Right atrium auricular region (tissue), 2 donors: ENCODE measurements around the gene CCDC142. TPM values are rescaled to one million over a fixed set of nuclear protein-coding genes. Genes with fewer than 3 reads are reported as not detected.

Source experiments
- DNase-seq: peaks from one replicate; pipeline ENCODE4 v3.0.0-alpha.2; 2019; ENCODE audit warnings: low spot score
- H3K27ac ChIP-seq, 2 donors: fragments of 200-600 bp; sonication (generic); 1 replicate in 1 of 2; 2 replicates in 1 of 2; pipeline ENCODE4 v1.5.1; 2016 to 2019
- H3K27me3 ChIP-seq, 2 donors: fragments of 200-600 bp; sonication (generic); one replicate each; pipeline versions ENCODE4 v1.5.1 to v1.6.0; 2017 to 2019
- H3K36me3 ChIP-seq: fragments of 200-600 bp; sonication (generic); one replicate; pipeline ENCODE4 v1.5.1; 2016
- H3K4me1 ChIP-seq, 2 donors: fragments of 200-600 bp; sonication (generic); one replicate each; pipeline versions ENCODE4 v1.5.1 to v1.6.0; 2017 to 2019
- H3K4me3 ChIP-seq, 2 donors: fragments of 200-600 bp; sonication (generic); 1 replicate in 1 of 2; 2 replicates in 1 of 2; pipeline ENCODE4 v1.5.1; 2017 to 2019; ENCODE audit warnings: mild to moderate bottlenecking in 1 of 2, moderate library complexity in 1 of 2
- H3K9me3 ChIP-seq, 2 donors: fragments of 200-600 bp; sonication (generic); one replicate each; pipeline ENCODE4 v1.5.1; 2019
- total RNA-seq, 2 donors: library from RNA; depleted of rRNA; stranded (reverse); fragments of >200 nt; gene quantifications; one replicate each; pipeline ENCODE4 v1.1.0, GENCODE V29; 2016
- TF ChIP-seq, protein P1 (sequence below), 2 donors: fragments of 200-600 bp; sonication (generic); IDR thresholded peaks; one replicate each; pipeline ENCODE4 v1.5.1; 2019; ENCODE audit warnings: antibody characterized with exemption in 2 of 2

The CCDC142 gene
- total RNA-seq, 2 donors from 2014 or later, result 3.8 to 13.6 TPM

DNA sequence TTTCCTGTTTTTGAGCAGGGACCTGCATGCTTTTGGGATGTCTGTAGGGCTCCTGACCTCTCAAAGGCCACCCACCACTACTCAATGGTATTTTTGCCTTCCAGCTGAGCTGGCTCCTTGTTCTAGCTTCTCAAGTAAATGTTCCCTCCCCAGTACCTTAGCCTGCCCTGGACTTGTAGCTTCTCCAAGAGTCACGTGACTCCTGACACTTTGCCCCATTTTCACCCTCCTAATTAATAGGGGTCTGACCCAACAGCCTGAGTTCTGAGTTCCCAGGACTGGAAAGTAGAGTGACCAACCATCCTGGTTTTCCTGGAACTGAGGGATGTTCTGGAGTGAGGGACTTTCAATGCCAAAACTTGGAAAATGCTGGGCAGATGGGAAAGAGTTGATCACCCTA is 12.6 kb upstream of the CCDC142 start:
- no peak overlapping the region for H3K4me3 ChIP-seq
- no peaks in the 10 kb centered on the region for H3K9me3 ChIP-seq
- peaks cover 32% of the 10 kb centered on the region for H3K36me3 ChIP-seq
- no peak for DNase-seq
- H3K4me1 ChIP-seq, result peaks cover 0 to 29% of the 10 kb centered on the region in 2 donors
- TF ChIP-seq, protein P1, sequence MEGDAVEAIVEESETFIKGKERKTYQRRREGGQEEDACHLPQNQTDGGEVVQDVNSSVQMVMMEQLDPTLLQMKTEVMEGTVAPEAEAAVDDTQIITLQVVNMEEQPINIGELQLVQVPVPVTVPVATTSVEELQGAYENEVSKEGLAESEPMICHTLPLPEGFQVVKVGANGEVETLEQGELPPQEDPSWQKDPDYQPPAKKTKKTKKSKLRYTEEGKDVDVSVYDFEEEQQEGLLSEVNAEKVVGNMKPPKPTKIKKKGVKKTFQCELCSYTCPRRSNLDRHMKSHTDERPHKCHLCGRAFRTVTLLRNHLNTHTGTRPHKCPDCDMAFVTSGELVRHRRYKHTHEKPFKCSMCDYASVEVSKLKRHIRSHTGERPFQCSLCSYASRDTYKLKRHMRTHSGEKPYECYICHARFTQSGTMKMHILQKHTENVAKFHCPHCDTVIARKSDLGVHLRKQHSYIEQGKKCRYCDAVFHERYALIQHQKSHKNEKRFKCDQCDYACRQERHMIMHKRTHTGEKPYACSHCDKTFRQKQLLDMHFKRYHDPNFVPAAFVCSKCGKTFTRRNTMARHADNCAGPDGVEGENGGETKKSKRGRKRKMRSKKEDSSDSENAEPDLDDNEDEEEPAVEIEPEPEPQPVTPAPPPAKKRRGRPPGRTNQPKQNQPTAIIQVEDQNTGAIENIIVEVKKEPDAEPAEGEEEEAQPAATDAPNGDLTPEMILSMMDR (IDR thresholded peaks at IDR 0.05), result no peak
- no peak overlapping the region for H3K27ac ChIP-seq
- H3K27me3 ChIP-seq, result peaks cover 17 to 21% of the 10 kb centered on the region in 2 donors

DNA sequence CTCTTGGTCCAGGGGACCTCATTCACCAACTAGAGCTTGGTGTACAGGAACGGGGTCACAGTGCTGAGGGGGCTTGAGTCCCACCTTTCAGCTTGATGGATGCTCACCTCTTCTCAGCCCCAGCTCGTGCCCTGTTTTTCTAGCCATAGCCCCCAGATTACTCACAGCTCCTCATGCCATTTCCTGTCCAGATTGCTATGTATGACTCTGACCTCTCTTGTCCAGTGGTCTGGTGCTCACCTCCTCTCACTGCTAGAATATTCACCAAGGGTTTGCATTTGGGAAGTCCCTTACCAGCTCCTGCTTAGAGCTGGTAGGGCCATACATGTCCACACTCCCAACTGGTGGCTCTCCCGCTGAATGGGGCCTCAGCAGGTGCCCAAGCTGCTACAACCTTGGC is 10.7 kb upstream of the CCDC142 start:
- no peak overlapping the region for H3K27ac ChIP-seq
- H3K4me1 ChIP-seq, result peaks cover 0 to 14% of the 10 kb centered on the region in 2 donors
- H3K36me3 ChIP-seq, result peaks cover 36% of the 10 kb centered on the region
- H3K9me3 ChIP-seq, result no peaks in the 10 kb centered on the region
- peaks cover 8 to 12% of the 10 kb centered on the region in 2 donors for H3K27me3 ChIP-seq
- TF ChIP-seq, protein P1 (IDR thresholded peaks at IDR 0.05), result no peak
- DNase-seq, result no peak
- H3K4me3 ChIP-seq, result no peak overlapping the region

DNA sequence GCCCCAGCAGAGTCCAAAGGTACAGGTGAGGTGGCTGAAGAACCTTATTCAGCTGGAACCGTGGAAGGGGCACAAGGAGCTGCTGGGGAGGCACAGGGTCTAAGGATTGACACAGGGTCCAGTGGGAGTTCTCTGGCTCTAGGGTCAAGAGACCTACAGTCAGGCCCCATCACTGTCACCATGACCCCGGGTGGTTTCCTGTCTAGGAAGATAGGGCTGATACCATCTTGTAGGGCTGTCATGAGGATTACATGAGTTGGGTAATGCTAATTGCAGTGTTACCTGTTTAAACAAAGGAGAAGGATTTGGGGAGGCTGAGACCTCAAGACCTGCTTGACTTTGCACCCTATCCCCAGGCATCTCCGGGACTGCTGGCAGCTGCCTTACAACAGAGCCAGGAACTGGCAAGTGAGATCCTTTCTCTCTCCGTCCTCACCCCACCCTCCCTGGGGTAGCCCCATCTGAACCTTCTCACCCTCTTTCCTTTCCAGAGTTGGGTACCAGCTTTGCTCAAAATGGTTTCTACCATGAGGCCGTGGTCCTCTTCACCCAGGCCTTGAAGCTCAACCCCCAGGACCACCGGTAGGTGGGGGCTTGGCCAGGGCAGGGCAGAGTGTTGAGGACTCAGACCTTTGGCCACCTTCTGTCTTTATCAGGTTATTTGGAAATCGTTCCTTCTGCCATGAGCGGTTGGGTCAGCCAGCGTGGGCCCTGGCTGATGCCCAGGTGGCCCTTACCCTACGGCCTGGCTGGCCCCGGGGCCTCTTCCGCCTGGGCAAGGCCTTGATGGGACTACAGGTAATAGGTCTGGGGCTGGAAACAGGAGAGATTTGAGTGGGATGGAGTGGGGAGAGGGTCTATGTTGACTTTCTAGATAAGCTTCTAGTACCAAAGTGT is 9.1 kb upstream of the CCDC142 start:
- Histone ChIP-seq H3K4me1 (no peaks in the 10 kb centered on the region), H3K9me3 (no peaks in the 10 kb centered on the region), H3K36me3 (peaks cover 40% of the 10 kb centered on the region), H3K27ac (no peak overlapping the region), H3K27me3 (no peaks in the 10 kb centered on the region), H3K4me3 (no peak overlapping the region)
- TF ChIP-seq, protein P1 (IDR thresholded peaks at IDR 0.05), result no peak
- no peak for DNase-seq

GRCh38 chr2:74489906-74490305 is 7.1 kb upstream of the CCDC142 start:
- TF ChIP-seq, protein P1 (IDR thresholded peaks at IDR 0.05), result no peak
- H3K4me1 ChIP-seq, result no peaks in the 10 kb centered on the region
- no peak overlapping the region for H3K27ac ChIP-seq
- no peak for DNase-seq
- no peaks in the 10 kb centered on the region for H3K9me3 ChIP-seq
- no peak overlapping the region for H3K4me3 ChIP-seq
- H3K27me3 ChIP-seq, result no peaks in the 10 kb centered on the region
- H3K36me3 ChIP-seq, result peaks cover 43% of the 10 kb centered on the region

GRCh38 chr2:74488643-74489481 is 6.1 kb upstream of the CCDC142 start:
- DNase-seq, result no peak

More at GRCh38 chr2:74488643-74489481, 6.1 kb upstream of the CCDC142 start:
- peaks cover 0 to 6% of the 10 kb centered on the region in 2 donors for H3K4me1 ChIP-seq
- H3K27me3 ChIP-seq, result no peaks in the 10 kb centered on the region
- no peaks in the 10 kb centered on the region for H3K9me3 ChIP-seq
- peaks cover 43% of the 10 kb centered on the region for H3K36me3 ChIP-seq
- H3K27ac ChIP-seq, result no peak overlapping the region
- H3K4me3 ChIP-seq, result no peak overlapping the region
- TF ChIP-seq, protein P1 (IDR thresholded peaks at IDR 0.05), result no peak
